GM12864 (cell line): ENCODE measurements around the gene ZRSR2.
"Not testable (repeated sequence)": the region's sequence is repeated elsewhere in the genome, so short reads cannot be mapped to it uniquely, and the experiment has no call there.

Source experiments
- DNase-seq: peaks from one replicate; pipeline ENCODE4 v3.0.0-alpha.2; 2011; ENCODE audit warnings: low read depth
- H3K4me3 ChIP-seq: 2 replicates; pipeline ENCODE4 v1.5.1; 2011; ENCODE audit warnings: mild to moderate bottlenecking, low read depth, low read length, control low read depth
- CTCF ChIP-seq: IDR thresholded peaks from 2 replicates; pipeline ENCODE4 v1.5.1; 2011; ENCODE audit warnings: low read depth, mild to moderate bottlenecking, moderate library complexity, low read length, control low read depth, inconsistent platforms; ENCODE audit errors: missing control alignments

Gene ZRSR2

GRCh38 chrX:15816438-15816809, 26.1 kb downstream of the ZRSR2 start:
- no peak for DNase-seq
- H3K4me3 ChIP-seq, result no peak overlapping the region
- no peak for TF ChIP-seq CTCF

- H3K4me3 ChIP-seq, result no peak overlapping the region
- no peak for TF ChIP-seq CTCF
- no peak for DNase-seq
These were observed 26.6 kb downstream of the ZRSR2 start for GRCh38 chrX:15816886-15817285.

- TF ChIP-seq CTCF, result no peak
- no peak overlapping the region for H3K4me3 ChIP-seq
- DNase-seq, result no peak
These were observed 30.1 kb downstream of the ZRSR2 start for GRCh38 chrX:15820106-15821073.

GRCh38 chrX:15822922-15823321, 32.6 kb downstream of the ZRSR2 start:
- H3K4me3 ChIP-seq, result no peak overlapping the region
- no peak for DNase-seq
- no peak for TF ChIP-seq CTCF

GRCh38 chrX:15825936-15826335, 35.7 kb downstream of the ZRSR2 start:
- TF ChIP-seq CTCF, result no peak
- no peak for DNase-seq

GRCh38 chrX:15829217-15829616, 38.9 kb downstream of the ZRSR2 start:
- no peak overlapping the region for H3K4me3 ChIP-seq
- DNase-seq, result no peak
- TF ChIP-seq CTCF, result no peak

More at GRCh38 chrX:15825936-15826335, 35.7 kb downstream of the ZRSR2 start:
- H3K4me3 ChIP-seq, result no peak overlapping the region

- DNase-seq, H3K4me3 ChIP-seq: not testable (repeated sequence)
These were observed 41.1 kb downstream of the ZRSR2 start for GRCh38 chrX:15831347-15831746.
